SH-SY5Y (cell line): Measurements from ENCODE around the gene BTBD19.

ENCODE experiments used
- GATA2 ChIP-seq: IDR thresholded peaks from 2 replicates; pipeline ENCODE4 v1.6.1; 2011; ENCODE audit warnings: mild to moderate bottlenecking, low read depth, low read length
- GATA3 ChIP-seq: IDR thresholded peaks from 2 replicates; pipeline ENCODE4 v1.6.1; 2011; ENCODE audit warnings: low read depth, mild to moderate bottlenecking, low read length, moderate library complexity

DNA sequence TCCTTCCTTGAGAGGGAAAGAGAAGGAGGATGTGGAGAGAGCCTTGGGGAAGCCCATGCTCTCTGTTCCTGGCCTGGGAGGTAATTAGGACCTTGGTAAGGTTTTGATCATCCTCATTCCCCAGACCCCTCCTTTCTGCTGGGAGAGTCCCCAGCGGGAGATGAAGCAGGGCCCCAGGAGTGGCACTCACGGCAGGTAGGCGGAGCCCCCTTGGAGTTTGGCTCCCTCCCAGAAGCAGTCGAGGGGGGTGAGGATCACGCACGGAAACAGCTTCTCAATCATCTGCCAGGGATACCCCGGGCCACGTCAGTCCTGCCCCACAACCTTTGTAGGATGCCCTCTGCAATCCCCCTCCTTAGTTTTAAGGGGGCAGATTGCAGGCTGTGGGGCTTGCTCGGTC is 23.2 kb downstream of the BTBD19 start:
- TF ChIP-seq GATA3 = no peak
- TF ChIP-seq GATA2 = no peak
